Measurements from ENCODE around the gene ZNF480.

The ZNF480 gene

GRCh38 chr19:52269338-52270261 lies 27.4 kb upstream of the ZNF480 start, which contains the start of gene ZNF766:
Gene ZNF766, plus strand, starts transcription at chr19:52269587. Its CDS starts 27 bp downstream, at chr19:52269614.
- peaks cover 9% of the 10 kb centered on the region for H4K20me1 ChIP-seq (ENCODE audit: insufficient read depth, low read length)
- H3K27ac ChIP-seq (ENCODE audit: low read length): peak within 1 kb of the TSS; percentile 76
- TF ChIP-seq EZH2phosphoT487 (IDR thresholded peaks at IDR 0.05; ENCODE audit: low read depth) (no peak), CTCF (IDR thresholded peaks at IDR 0.05; ENCODE audit: low read depth, low read length) (no peak)
- peak within 1 kb of the TSS; percentile 91 for H3K4me2 ChIP-seq (ENCODE audit: low read length)
- H3K9me3 ChIP-seq (ENCODE audit: insufficient read depth, low read length): peaks cover 16% of the 10 kb centered on the region; the same call in 1 of the 2 replicates
- peak within 1 kb of the TSS; percentile 82 for H2AFZ ChIP-seq (ENCODE audit: low read depth, low read length)
- peaks cover 36% of the 10 kb centered on the region for H3K36me3 ChIP-seq (replicated peaks; ENCODE audit: low read depth, low read length)
- H3K9ac ChIP-seq (ENCODE audit: low read length): peak within 1 kb of the TSS; percentile 98
- no peaks in the 10 kb centered on the region for H3K27me3 ChIP-seq (ENCODE audit: low read depth, low read length)
- H3K79me2 ChIP-seq (ENCODE audit: low read length): peaks cover 51% of the 10 kb centered on the region
- H3K4me3 ChIP-seq (ENCODE audit: low read length): peak within 1 kb of the TSS; percentile 93
- H3K4me1 ChIP-seq (ENCODE audit: low read length): peaks cover 10% of the 10 kb centered on the region

GRCh38 chr19:52270266-52270885 lies 26.6 kb upstream of the ZNF480 start:
- peak overlapping the region; percentile 61; the same call in 1 of the 2 replicates for H2AFZ ChIP-seq (ENCODE audit: low read depth, low read length)
- H3K4me3 ChIP-seq (ENCODE audit: low read length): peak overlapping the region; percentile 93
- H3K27ac ChIP-seq (ENCODE audit: low read length): peak overlapping the region; percentile 76
- peak overlapping the region; percentile 98 for H3K9ac ChIP-seq (ENCODE audit: low read length)
- peaks cover 9% of the 10 kb centered on the region for H4K20me1 ChIP-seq (ENCODE audit: insufficient read depth, low read length)
- peak overlapping the region; percentile 81 for H3K4me2 ChIP-seq (ENCODE audit: low read length)
- no peaks in the 10 kb centered on the region for H3K27me3 ChIP-seq (ENCODE audit: low read depth, low read length)
- H3K9me3 ChIP-seq (ENCODE audit: insufficient read depth, low read length): peaks cover 16% of the 10 kb centered on the region; the same call in 1 of the 2 replicates
- H3K4me1 ChIP-seq (ENCODE audit: low read length): peaks cover 10% of the 10 kb centered on the region
- peaks cover 42% of the 10 kb centered on the region for H3K36me3 ChIP-seq (replicated peaks; ENCODE audit: low read depth, low read length)
- no peak for TF ChIP-seq CTCF (IDR thresholded peaks at IDR 0.05; ENCODE audit: low read depth, low read length)
- TF ChIP-seq EZH2phosphoT487 (IDR thresholded peaks at IDR 0.05; ENCODE audit: low read depth): no peak
- peaks cover 59% of the 10 kb centered on the region for H3K79me2 ChIP-seq (ENCODE audit: low read length)

GRCh38 chr19:52273301-52273700 lies 23.7 kb upstream of the ZNF480 start:
- peaks cover 19% of the 10 kb centered on the region; the same call in 1 of the 2 replicates for H3K9me3 ChIP-seq (ENCODE audit: insufficient read depth, low read length)
- peaks cover 10% of the 10 kb centered on the region for H3K4me1 ChIP-seq (ENCODE audit: low read length)
- no peak overlapping the region for H3K27ac ChIP-seq (ENCODE audit: low read length)
- H3K27me3 ChIP-seq (ENCODE audit: low read depth, low read length): no peaks in the 10 kb centered on the region
- peaks cover 68% of the 10 kb centered on the region for H3K36me3 ChIP-seq (replicated peaks; ENCODE audit: low read depth, low read length)
- H3K79me2 ChIP-seq (ENCODE audit: low read length): peaks cover 88% of the 10 kb centered on the region
- H4K20me1 ChIP-seq (ENCODE audit: insufficient read depth, low read length): peaks cover 31% of the 10 kb centered on the region
- no peak overlapping the region for H3K9ac ChIP-seq (ENCODE audit: low read length)
- H3K4me2 ChIP-seq (ENCODE audit: low read length): no peak overlapping the region
- no peak for TF ChIP-seq CTCF (IDR thresholded peaks at IDR 0.05; ENCODE audit: low read depth, low read length)
- H2AFZ ChIP-seq (ENCODE audit: low read depth, low read length): no peak overlapping the region
- H3K4me3 ChIP-seq (ENCODE audit: low read length): no peak overlapping the region

GRCh38 chr19:52274191-52274590 lies 22.8 kb upstream of the ZNF480 start:
- peaks cover 6% of the 10 kb centered on the region for H3K4me1 ChIP-seq (ENCODE audit: low read length)
- H3K9ac ChIP-seq (ENCODE audit: low read length): no peak overlapping the region
- H3K4me2 ChIP-seq (ENCODE audit: low read length): no peak overlapping the region
- no peak for TF ChIP-seq CTCF (IDR thresholded peaks at IDR 0.05; ENCODE audit: low read depth, low read length)
- no peak for TF ChIP-seq EZH2phosphoT487 (IDR thresholded peaks at IDR 0.05; ENCODE audit: low read depth)
- no peak overlapping the region for H3K27ac ChIP-seq (ENCODE audit: low read length)
- no peak overlapping the region for H2AFZ ChIP-seq (ENCODE audit: low read depth, low read length)
- H3K79me2 ChIP-seq (ENCODE audit: low read length): peaks cover 97% of the 10 kb centered on the region
- H3K9me3 ChIP-seq (ENCODE audit: insufficient read depth, low read length): peaks cover 19% of the 10 kb centered on the region; the same call in 1 of the 2 replicates
- H4K20me1 ChIP-seq (ENCODE audit: insufficient read depth, low read length): peaks cover 32% of the 10 kb centered on the region
- peaks cover 71% of the 10 kb centered on the region for H3K36me3 ChIP-seq (replicated peaks; ENCODE audit: low read depth, low read length)
- no peaks in the 10 kb centered on the region for H3K27me3 ChIP-seq (ENCODE audit: low read depth, low read length)
- H3K4me3 ChIP-seq (ENCODE audit: low read length): no peak overlapping the region

Measured in OCI-LY3 (cell line).